Activated CD4-positive, alpha-beta T cell treated with anti-CD3 and anti-CD28 coated beads, Interleukin-2, amount 50 U/mL, for 48 hours (primary cell): ENCODE measurements around the gene GULP1.

Source experiments
- DNase-seq, 2 experiments: peaks; one replicate each; pipeline ENCODE4 v3.0.0-alpha.2; 2020

GULP1 gene

GRCh38 chr2:188326669-188327301 lies 35.1 kb downstream of the GULP1 start:
- no peak for DNase-seq

DNA sequence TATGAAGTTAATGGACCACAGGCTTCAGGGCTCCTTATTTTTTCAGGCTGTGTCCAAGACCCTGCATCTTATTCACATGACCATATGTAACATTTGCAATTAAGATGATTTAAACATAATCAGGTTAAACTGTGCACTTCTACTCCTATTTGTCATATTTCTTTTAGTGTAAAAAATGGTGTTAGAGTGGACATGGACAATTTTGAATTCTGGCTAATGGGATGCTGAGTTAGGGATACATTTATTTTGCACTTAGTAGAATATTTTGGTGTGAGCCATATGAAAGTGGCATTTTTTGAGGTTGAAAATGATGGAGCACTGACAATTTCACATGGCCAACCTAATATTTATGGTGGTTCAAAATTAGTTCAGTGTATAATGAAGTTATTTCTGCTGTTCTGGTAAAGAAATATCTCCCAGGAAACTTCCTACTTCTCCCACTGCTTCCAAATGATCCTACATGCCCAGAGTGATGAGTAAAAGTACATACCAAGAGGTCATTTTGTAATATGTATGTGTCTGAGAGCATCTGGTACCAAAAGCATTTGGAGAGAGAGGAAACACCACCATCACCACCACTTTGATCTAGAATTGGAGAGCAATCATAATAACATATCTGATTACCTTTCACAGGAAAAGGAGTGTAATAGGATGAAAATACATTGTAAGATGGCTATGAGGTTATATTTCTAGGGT lies 36.0 kb downstream of the GULP1 start:
- no peak for DNase-seq

DNA sequence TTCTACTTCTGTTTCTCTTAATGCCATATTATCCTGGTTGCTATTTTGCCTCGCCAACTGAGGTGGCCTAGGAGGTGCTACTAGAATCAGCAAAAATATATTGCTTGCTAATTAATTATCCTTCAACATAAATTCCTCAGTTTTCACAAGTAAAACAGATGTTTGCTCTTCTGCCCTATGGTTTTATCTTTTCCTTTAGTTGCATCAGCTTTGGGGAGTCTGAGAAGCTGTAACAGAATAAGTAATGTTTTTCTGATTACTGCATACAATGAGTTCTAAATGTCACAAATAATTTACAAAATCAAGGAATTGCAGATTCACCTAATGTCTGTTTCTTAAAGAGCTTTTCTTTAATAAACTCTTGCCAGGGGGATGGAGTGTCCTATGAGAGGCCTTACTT lies 36.7 kb downstream of the GULP1 start:
- no peak for DNase-seq

DNA sequence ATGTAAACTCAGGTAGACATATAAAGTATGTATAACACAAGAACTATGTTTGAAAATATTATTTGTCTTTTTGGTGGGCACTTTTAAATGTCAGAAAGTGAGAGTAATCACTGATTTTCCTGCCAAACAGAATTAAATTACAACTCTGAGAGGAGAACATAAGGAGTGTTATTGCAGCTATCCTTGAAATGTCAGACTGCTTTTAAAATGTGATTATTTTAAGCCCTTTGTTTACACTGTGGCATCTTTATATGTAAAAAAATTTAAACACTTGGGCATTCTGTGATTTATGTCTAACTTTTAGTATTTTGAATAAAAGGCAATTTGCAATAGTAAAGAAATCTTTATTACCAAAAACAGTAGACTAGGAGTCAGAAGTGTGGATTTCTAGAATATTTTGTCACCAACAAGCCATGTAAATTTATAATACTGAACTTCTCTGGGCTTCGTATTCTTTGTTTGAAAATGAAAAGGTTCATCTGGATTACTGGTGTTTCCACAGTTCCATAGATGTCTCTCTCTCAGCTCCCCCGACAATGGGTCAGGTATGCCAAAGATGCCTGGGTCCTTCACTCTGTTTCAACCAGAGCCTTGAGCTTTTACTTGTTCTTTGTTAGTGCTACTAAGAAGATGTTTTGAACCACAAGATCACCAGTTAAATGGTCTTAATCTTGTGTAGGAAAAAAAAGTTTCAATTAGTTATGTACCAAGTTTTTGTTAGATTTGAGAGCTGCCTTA lies 38.8 kb downstream of the GULP1 start:
- no peak for DNase-seq

DNA sequence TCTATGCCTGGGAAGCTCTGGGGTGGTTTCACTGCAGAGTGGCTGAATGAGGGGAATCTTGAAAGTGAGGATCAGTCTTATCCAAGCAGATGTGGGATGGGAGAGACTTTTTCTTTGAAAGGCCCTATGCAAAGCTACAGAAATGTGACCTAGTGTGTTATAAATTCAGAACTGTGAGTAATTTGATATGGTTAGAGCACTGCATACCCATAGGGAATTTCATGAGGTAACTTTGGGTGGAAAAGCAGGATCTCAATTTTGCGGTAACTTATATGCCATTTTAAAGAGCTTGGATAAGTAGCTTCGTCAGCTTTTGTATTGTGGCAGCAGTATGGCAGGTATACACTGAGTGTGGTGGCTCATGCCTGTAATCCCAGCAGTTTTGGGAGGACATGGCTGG lies 40.9 kb downstream of the GULP1 start:
- DNase-seq: no peak

DNA sequence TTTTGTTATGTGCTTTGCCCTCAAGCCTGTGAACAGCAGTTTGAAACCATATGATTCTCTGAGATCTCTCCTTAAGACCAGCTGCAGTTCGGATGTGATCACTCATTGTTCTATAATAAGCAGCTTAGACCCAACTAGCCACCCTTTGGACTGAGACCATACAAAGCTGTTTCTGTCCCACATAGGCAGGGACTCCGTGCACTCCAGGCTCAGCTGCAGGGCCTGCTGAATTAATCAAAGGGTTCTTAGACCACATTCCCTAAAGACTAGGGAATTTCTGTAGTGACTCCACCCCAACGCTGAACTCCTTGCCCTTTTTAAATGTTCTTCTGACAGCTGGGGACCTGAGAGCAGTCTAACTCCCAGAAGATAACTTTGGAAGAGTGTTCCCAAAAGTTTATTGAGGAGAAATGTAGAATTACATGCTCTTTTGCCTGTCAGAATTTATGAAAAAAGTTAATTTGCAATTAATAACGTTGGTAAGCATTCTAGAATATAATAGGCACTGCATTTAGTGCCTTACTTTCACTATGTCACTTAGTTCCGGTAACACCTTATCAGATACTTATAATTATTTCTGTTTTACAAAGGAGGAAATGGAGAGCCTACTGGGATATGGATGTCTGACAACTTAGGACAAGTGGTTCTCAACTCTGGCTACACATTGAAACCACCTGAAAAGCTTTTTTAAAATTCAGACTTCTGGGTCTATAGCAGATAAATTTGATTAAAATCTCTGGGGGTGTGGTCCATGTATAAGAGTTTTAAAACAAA lies 42.3 kb downstream of the GULP1 start:
- DNase-seq: no peak

DNA sequence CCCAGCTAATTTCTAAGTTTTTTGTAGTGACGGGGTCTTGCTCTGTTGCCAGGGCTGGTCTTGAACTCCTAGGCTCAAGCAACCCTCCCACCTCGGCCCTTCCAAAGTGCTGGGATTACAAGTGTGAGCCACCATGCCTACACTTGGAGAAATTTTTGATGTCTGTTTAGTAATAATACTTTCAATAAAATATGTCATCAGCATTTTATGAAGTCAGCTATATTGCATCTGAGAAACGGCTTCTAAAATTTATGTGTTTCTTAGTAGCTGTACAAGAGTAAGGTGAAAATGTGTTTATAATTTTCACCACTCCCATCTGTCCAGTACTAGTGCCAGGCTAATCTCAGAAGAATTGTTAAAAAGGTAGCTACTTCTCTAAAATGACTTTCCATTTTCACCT lies 46.8 kb downstream of the GULP1 start:
- DNase-seq: no peak

DNA sequence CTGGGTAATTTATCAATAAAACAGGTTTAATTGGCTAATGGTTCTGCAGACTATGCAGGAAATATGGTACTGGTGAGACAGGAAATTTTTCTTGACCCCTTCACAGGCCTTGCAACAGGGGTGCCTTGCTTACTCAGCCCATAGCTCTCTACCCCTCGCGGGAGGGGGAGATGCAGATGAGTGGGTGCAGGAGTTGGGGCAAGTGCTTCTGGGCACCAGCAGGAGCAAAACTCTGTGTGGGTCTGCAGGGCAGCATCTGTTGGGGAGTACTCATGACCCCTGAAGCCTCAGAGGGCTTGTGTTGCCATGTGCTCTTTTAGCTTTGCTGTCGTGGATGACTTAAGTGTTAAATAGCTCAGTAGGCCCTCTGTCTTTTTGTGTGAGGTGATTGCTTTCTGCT lies 48.6 kb downstream of the GULP1 start:
- no peak for DNase-seq

DNA sequence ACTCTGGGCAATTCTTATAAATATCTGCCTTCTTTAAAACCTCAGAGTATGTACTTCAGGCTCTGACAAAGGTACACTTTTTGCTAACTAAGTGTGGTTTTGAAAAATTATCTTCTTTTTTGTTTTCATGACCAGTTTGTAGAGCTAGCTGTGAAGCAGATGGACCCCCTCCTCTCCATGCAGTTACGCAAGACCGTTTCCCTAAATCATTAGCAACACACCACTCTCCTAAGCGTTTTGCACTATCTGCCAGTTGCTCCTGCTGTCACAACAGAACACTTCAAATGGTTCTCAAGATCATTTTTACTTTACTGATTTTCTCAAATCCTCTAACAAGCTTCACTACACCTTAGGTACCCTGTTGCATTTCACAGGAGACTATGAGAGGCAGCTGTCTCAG lies 53.3 kb downstream of the GULP1 start:
- DNase-seq: no peak

- DNase-seq: no peak
Measured at GRCh38 chr2:188345426-188345825, 53.8 kb downstream of the GULP1 start.

DNA sequence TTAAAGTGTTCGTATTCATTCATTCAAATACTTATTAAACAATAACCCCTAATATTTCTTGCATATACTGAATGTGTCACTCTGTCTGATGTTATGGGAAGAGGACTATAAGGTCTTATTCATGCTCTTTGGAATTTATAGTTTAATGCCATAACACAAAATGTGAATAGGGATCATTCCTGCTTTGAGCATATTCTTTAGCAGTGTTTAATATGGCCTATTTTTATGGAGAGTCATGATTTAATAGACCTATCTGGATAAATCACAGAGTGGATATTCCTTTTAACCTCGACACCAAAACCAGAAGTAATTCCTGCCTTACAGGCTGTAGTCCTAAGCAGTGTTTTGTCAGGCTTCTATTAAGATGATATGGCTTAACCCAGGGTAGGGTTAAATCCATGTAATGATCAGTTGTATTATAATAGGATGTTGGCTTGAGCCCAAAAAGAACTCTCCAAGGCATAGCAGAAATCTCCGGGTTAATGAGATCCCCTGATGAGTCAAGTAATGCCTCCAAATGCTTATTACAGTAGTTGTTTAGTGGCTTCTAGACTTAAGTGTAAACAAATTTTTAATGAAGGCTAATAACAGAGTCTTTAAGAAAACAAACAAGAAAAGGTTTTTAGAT lies 54.3 kb downstream of the GULP1 start:
- DNase-seq: no peak

- DNase-seq: no peak
Measured at GRCh38 chr2:188349019-188349418, 57.3 kb downstream of the GULP1 start.

- no peak for DNase-seq
Measured at GRCh38 chr2:188353282-188353681, 61.6 kb downstream of the GULP1 start.

- DNase-seq: no peak
Measured at GRCh38 chr2:188360485-188361263, 69.0 kb downstream of the GULP1 start.

GRCh38 chr2:188364033-188364630 lies 72.5 kb downstream of the GULP1 start:
- DNase-seq: no peak

- DNase-seq: no peak
Measured at GRCh38 chr2:188365058-188365641, 73.5 kb downstream of the GULP1 start.

GRCh38 chr2:188367164-188367563 lies 75.5 kb downstream of the GULP1 start:
- no peak for DNase-seq

- no peak for DNase-seq
Measured at GRCh38 chr2:188369365-188369764, 77.7 kb downstream of the GULP1 start.

- no peak for DNase-seq
Measured at GRCh38 chr2:188378371-188378950, 86.8 kb downstream of the GULP1 start.

- DNase-seq: no peak
Measured at GRCh38 chr2:188379748-188380147, 88.1 kb downstream of the GULP1 start.

DNA sequence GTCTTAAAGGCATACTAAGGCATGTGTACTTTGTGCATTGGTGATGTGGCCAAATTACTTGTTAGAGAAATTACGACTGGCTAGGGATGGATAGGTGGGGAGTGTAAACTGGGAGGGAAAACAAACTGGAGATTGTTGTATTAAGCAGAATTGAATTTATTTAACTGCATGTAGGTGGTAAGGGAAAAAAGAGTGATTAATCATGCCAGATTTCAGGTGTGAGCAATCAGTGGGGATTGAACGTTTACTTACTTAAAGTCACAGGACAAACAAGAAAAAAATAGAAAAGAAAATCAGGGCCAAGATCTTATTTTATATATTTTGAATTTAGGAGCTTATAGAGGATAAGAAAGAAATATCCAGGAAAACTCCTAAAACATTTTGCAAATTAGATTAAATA lies 88.6 kb downstream of the GULP1 start:
- no peak for DNase-seq
